ENCODE data around the gene ECD. TPM values are rescaled to one million over a fixed set of nuclear protein-coding genes. Genes with fewer than 3 reads are reported as not detected.

Gene ECD
- total RNA-seq, 1 donor from 2014 or later, result 40.1 TPM

DNA sequence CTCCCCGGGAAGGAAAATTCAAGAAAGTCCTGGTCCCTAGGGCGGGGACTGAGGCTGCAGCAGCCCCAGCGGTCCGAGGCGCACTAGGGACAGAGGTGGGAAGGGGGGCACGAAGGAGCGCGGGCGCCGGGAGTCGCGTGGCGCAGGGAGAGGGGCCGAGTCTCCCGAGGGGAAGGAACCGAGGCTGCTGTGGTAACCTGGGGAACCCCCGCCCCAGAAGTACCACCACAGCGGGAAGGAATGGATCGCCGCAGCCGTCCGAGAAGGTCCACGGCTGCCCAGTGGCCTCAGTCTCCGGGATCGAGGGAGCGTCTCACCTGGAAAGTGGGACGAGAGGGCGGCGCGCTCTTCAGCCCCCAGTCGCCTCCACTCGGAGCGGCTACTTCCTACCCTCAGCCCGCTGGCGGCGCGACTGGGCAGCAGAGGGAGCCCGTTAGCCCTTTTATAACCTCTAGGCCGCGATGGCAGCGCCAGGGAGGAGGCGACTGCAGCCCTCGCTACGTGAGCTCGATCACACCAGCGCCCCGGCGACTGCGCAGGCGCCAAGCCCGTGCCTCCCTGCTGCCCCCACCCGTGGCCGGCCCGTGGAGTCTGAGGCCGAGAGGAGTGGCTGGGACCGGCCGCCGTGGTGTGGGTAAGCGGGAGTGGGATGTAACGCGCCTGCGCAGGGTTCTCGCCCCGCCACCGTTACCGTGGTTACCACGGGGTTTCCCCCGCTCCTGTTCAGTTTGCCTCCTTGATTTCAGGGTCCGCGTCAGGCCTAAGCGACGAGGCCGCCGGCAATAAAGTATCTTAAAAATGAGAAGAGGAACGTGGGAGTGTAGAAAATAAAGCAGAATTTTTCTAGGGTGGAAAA, 71.1 kb downstream of the ECD start, which contains the start of gene P4HA1:
Gene P4HA1 (minus strand): TSS at position 418 of the 856 bp plus-strand sequence. CDS start 21,983 bp downstream, outside the sequence.
- DNase-seq, result peak; percentile 99

DNA sequence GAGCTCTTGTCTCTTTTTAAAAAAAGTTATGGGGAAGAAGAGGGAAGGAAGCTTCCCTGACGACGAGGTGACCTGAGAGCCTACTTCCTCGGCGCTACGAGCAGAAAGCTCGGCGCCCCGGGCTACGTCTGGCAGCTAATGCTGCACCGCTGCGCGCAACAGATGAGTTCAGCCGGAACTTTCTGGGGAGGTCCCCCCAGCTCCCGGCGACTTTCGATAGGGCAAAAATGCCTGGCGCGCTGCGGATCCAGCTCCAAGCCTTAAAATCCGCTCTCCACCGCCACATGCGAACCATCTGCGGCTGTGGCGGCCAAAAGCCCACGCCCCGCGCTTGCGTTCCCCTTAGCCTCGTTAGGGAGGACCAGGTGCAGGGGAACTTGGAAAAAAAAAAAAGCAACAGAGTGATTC, 71.8 kb downstream of the ECD start:
- DNase-seq, result no peak

- peak; percentile 92 for DNase-seq
Observed at GRCh38 chr10:73095481-73096021, 72.3 kb downstream of the ECD start.

GRCh38 chr10:73094986-73095480, 72.8 kb downstream of the ECD start:
- peak; percentile 24 for DNase-seq

- peak; percentile 43 for DNase-seq
Observed at GRCh38 chr10:73093922-73094850, 73.6 kb downstream of the ECD start.

GRCh38 chr10:73092830-73093229, 75.0 kb downstream of the ECD start:
- no peak for DNase-seq

GRCh38 chr10:73088304-73088703, 79.5 kb downstream of the ECD start:
- no peak for DNase-seq

- DNase-seq, result no peak
Observed at GRCh38 chr10:73086816-73087215, 81.0 kb downstream of the ECD start.

GRCh38 chr10:73084209-73084608, 83.6 kb downstream of the ECD start:
- DNase-seq, result no peak

Small RNAs within 50 kb of the gene (small RNA-seq; reads per million reads assigned to genes)
- gene RF00019 (ENCODE audit: low replicate concordance) (not detected), gene SNORA11F (ENCODE audit: low replicate concordance) (1.1 reads per million, percentile 86 among the genes with 10 or more reads in this experiment)

Other genes with a start within 250 kb of the ECD start
- gene PLA2G12B, start 213.2 kb downstream of the ECD start, total RNA-seq, result 0.31 TPM
- 71.6 TPM for gene P4HA1, start 71.1 kb downstream of the ECD start, total RNA-seq
- gene NUDT13, start 57.6 kb downstream of the ECD start, total RNA-seq, result 2.1 TPM
- gene FAM149B1, start 111 bp upstream of the ECD start, total RNA-seq, result 29.0 TPM
- 22.0 TPM for gene DNAJC9, start 79.2 kb upstream of the ECD start, total RNA-seq
- 60.2 TPM for gene MRPS16, start 84.6 kb upstream of the ECD start, total RNA-seq
- 1.8 TPM for gene CFAP70, start 190.9 kb upstream of the ECD start, total RNA-seq
- gene ANXA7, start 246.1 kb upstream of the ECD start, total RNA-seq, result 99.3 TPM